ENCODE measurements around the gene FBN1. TPM values are rescaled to one million over a fixed set of nuclear protein-coding genes. Genes with fewer than 3 reads are reported as not detected.

Gene FBN1
- total RNA-seq, 1 donor, result 1,556 TPM

DNA sequence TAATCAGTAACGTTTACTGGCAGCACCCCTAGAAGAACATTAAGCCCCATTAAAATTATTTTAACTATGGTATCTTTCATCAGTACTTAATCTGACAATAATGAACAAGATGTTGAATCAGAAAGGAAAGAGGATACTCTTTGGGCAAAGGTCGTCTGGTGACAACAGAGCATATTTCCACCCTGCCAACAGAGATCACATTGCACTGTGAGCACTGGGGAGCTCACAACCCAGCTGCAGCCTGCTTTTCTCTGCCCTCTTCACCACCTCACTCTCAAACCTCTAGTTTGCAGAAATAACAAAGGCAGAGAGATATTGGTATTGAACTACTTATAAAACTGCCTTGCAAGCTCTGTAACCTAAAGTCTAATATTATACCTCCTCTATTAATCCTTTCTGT is 130.0 kb downstream of the FBN1 start:
- Histone ChIP-seq H3K4me1 (ENCODE audit: insufficient read depth, low read length) (peaks cover 4% of the 10 kb centered on the region), H4K20me1 (ENCODE audit: insufficient read depth, low read length) (no peaks in the 10 kb centered on the region), H3K27me3 (ENCODE audit: insufficient read depth, low read length) (no peaks in the 10 kb centered on the region), H2AFZ (ENCODE audit: low read length) (no peak overlapping the region), H3K27ac (ENCODE audit: low read depth, low read length) (peak overlapping the region; percentile 10), H3K36me3 (ENCODE audit: insufficient read depth, low read length) (peaks cover 99% of the 10 kb centered on the region), H3K4me3 (ENCODE audit: insufficient read depth, low read length) (no peak overlapping the region), H3K9me3 (ENCODE audit: low read depth, low read length) (no peaks in the 10 kb centered on the region), H3K4me2 (ENCODE audit: insufficient read depth, low read length) (no peak overlapping the region), H3K79me2 (ENCODE audit: insufficient read depth, low read length) (peaks cover 20% of the 10 kb centered on the region)
- TF ChIP-seq CTCF (IDR thresholded peaks at IDR 0.05; ENCODE audit: extremely low read depth, low read depth, low read length), result no peak
- no peak for DNase-seq (ENCODE audit: insufficient read length, low spot score, missing footprints)

- H3K27ac ChIP-seq (ENCODE audit: low read depth, low read length), result no peak overlapping the region
- H3K4me2 ChIP-seq (ENCODE audit: insufficient read depth, low read length), result no peak overlapping the region
- TF ChIP-seq CTCF (IDR thresholded peaks at IDR 0.05; ENCODE audit: extremely low read depth, low read depth, low read length), result no peak
- peaks cover 15% of the 10 kb centered on the region for H3K79me2 ChIP-seq (ENCODE audit: insufficient read depth, low read length)
- no peaks in the 10 kb centered on the region for H4K20me1 ChIP-seq (ENCODE audit: insufficient read depth, low read length)
- peaks cover 4% of the 10 kb centered on the region for H3K4me1 ChIP-seq (ENCODE audit: insufficient read depth, low read length)
- H3K9me3 ChIP-seq (ENCODE audit: low read depth, low read length), result no peaks in the 10 kb centered on the region
- H3K36me3 ChIP-seq (ENCODE audit: insufficient read depth, low read length), result peaks cover 98% of the 10 kb centered on the region
- H3K27me3 ChIP-seq (ENCODE audit: insufficient read depth, low read length), result no peaks in the 10 kb centered on the region
- no peak overlapping the region for H2AFZ ChIP-seq (ENCODE audit: low read length)
- H3K4me3 ChIP-seq (ENCODE audit: insufficient read depth, low read length), result no peak overlapping the region
- DNase-seq (ENCODE audit: insufficient read length, low spot score, missing footprints), result no peak
These were observed 131.2 kb downstream of the FBN1 start for GRCh38 chr15:48514103-48514816.

- no peaks in the 10 kb centered on the region for H4K20me1 ChIP-seq (ENCODE audit: insufficient read depth, low read length)
- no peak for TF ChIP-seq CTCF (IDR thresholded peaks at IDR 0.05; ENCODE audit: extremely low read depth, low read depth, low read length)
- peak overlapping the region; percentile 3 for H3K27ac ChIP-seq (ENCODE audit: low read depth, low read length)
- H3K4me1 ChIP-seq (ENCODE audit: insufficient read depth, low read length), result peaks cover 4% of the 10 kb centered on the region
- H3K9me3 ChIP-seq (ENCODE audit: low read depth, low read length), result no peaks in the 10 kb centered on the region
- H3K79me2 ChIP-seq (ENCODE audit: insufficient read depth, low read length), result peaks cover 4% of the 10 kb centered on the region
- no peak overlapping the region for H3K4me2 ChIP-seq (ENCODE audit: insufficient read depth, low read length)
- H2AFZ ChIP-seq (ENCODE audit: low read length), result no peak overlapping the region
- peaks cover 96% of the 10 kb centered on the region for H3K36me3 ChIP-seq (ENCODE audit: insufficient read depth, low read length)
- peak; percentile 66 for DNase-seq (ENCODE audit: insufficient read length, low spot score, missing footprints)
- no peaks in the 10 kb centered on the region for H3K27me3 ChIP-seq (ENCODE audit: insufficient read depth, low read length)
- no peak overlapping the region for H3K4me3 ChIP-seq (ENCODE audit: insufficient read depth, low read length)
These were observed 134.5 kb downstream of the FBN1 start for GRCh38 chr15:48510976-48511375.

GRCh38 chr15:48507416-48508065 is 138.0 kb downstream of the FBN1 start:
- Histone ChIP-seq H3K9me3 (ENCODE audit: low read depth, low read length) (no peaks in the 10 kb centered on the region), H3K36me3 (ENCODE audit: insufficient read depth, low read length) (peaks cover 94% of the 10 kb centered on the region), H3K4me2 (ENCODE audit: insufficient read depth, low read length) (no peak overlapping the region), H3K27me3 (ENCODE audit: insufficient read depth, low read length) (no peaks in the 10 kb centered on the region), H2AFZ (ENCODE audit: low read length) (no peak overlapping the region), H4K20me1 (ENCODE audit: insufficient read depth, low read length) (no peaks in the 10 kb centered on the region), H3K27ac (ENCODE audit: low read depth, low read length) (no peak overlapping the region), H3K4me3 (ENCODE audit: insufficient read depth, low read length) (no peak overlapping the region), H3K4me1 (ENCODE audit: insufficient read depth, low read length) (peaks cover 4% of the 10 kb centered on the region), H3K79me2 (ENCODE audit: insufficient read depth, low read length) (no peaks in the 10 kb centered on the region)
- DNase-seq (ENCODE audit: insufficient read length, low spot score, missing footprints), result no peak
- peak; percentile 82 for TF ChIP-seq CTCF (IDR thresholded peaks at IDR 0.05; ENCODE audit: extremely low read depth, low read depth, low read length)
